Type B pancreatic cell (in vitro differentiated cells): ENCODE results near the gene PTPRK. TPM values are rescaled to one million over a fixed set of nuclear protein-coding genes. Genes with fewer than 3 reads are reported as not detected.

Source experiments
- DNase-seq: peaks from one replicate; pipeline ENCODE4 v3.0.0; 2021; ENCODE audit warnings: mixed read lengths; ENCODE audit not compliant: unreplicated experiment; ENCODE audit errors: extremely low spot score
- H3K27ac Mint-ChIP-seq: 2 replicates; pipeline ENCODE4 v1.8.0; 2021; ENCODE audit warnings: mild to moderate bottlenecking, mixed read lengths
- H3K27me3 Mint-ChIP-seq: 2 replicates; pipeline ENCODE4 v1.8.0; 2021; ENCODE audit warnings: mixed read lengths
- H3K36me3 Mint-ChIP-seq: 2 replicates; pipeline ENCODE4 v1.8.0; 2021; ENCODE audit warnings: mixed read lengths
- H3K4me1 Mint-ChIP-seq: one replicate; pipeline ENCODE4 v1.8.0; 2021; ENCODE audit warnings: mixed read lengths; ENCODE audit not compliant: unreplicated experiment
- H3K4me3 Mint-ChIP-seq: 2 replicates; pipeline ENCODE4 v1.8.0; 2021; ENCODE audit warnings: mild to moderate bottlenecking, mixed read lengths
- H3K9me3 Mint-ChIP-seq: 2 replicates; pipeline ENCODE4 v1.8.0; 2021; ENCODE audit warnings: mixed read lengths
- CTCF ChIP-seq: fragments of 200-600 bp; sonication (generic); conservative IDR thresholded peaks from 2 replicates; pipeline ENCODE4 v1.5.0; 2021; ENCODE audit warnings: antibody characterized with exemption, mild to moderate bottlenecking
- total RNA-seq: library from RNA; stranded (reverse); gene quantifications from 2 replicates; pipeline ENCODE4 v1.2.1, GENCODE V29; 2021; ENCODE audit warnings: low replicate concordance

The PTPRK gene
- total RNA-seq, 1 donor from 2014 or later, result 63.4 TPM

GRCh38 chr6:128144320-128144719 lies 376.1 kb downstream of the PTPRK start:
- Mint-ChIP-seq H3K9me3 (no peaks in the 10 kb centered on the region), H3K27ac (no peak overlapping the region), H3K36me3 (no peaks in the 10 kb centered on the region), H3K27me3 (no peaks in the 10 kb centered on the region), H3K4me3 (no peak overlapping the region), H3K4me1 (peaks cover 4% of the 10 kb centered on the region)
- TF ChIP-seq CTCF, result no peak
- DNase-seq, result no peak

DNA sequence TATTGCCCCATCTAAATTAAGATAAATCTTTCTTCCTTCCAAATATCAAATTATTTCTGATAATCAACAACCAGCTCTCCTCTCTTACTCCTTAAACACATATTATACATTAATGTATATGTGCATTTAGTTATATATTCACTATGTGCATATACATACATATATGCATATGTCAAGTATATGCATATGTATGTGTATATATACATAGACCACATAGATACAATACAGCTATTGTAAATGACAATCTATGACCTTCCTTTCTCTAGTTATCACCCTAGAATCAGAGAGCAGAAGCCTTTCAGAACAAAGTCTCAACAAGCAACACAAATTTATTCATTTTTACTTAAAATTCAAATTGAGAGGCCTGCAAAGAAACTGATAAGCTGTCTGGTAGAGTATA lies 378.5 kb downstream of the PTPRK start:
- H3K4me1 Mint-ChIP-seq, result peaks cover 8% of the 10 kb centered on the region
- H3K9me3 Mint-ChIP-seq, result no peaks in the 10 kb centered on the region
- TF ChIP-seq CTCF, result no peak
- no peaks in the 10 kb centered on the region for H3K27me3 Mint-ChIP-seq
- H3K27ac Mint-ChIP-seq, result no peak overlapping the region
- DNase-seq, result no peak
- no peaks in the 10 kb centered on the region for H3K36me3 Mint-ChIP-seq
- H3K4me3 Mint-ChIP-seq, result no peak overlapping the region

DNA sequence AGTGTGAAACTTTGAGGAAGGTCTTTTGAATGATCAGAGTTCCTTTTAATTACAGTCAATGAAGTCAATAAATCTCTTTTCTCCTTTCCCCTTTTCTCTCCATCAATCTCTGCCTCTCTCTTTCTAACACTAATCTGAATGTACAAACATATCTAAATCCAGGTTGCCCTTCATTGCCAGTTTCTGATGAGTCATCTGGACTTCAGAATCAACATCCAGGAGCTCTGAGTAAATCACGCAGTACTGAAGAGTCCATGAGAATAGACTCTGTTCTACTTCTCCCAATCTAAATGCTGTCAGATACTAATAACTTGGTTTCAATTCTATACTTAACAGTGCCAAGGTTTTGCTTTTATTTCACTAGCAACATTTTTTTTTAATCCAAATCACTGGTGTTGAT lies 380.9 kb downstream of the PTPRK start:
- DNase-seq, result no peak
- H3K4me3 Mint-ChIP-seq, result no peak overlapping the region
- H3K36me3 Mint-ChIP-seq, result no peaks in the 10 kb centered on the region
- H3K4me1 Mint-ChIP-seq, result peaks cover 8% of the 10 kb centered on the region
- no peak for TF ChIP-seq CTCF
- H3K27ac Mint-ChIP-seq, result no peak overlapping the region
- no peaks in the 10 kb centered on the region for H3K9me3 Mint-ChIP-seq
- no peaks in the 10 kb centered on the region for H3K27me3 Mint-ChIP-seq

- DNase-seq, result no peak
- Mint-ChIP-seq H3K27me3 (no peaks in the 10 kb centered on the region), H3K27ac (no peak overlapping the region), H3K36me3 (no peaks in the 10 kb centered on the region), H3K4me3 (no peak overlapping the region), H3K4me1 (peaks cover 8% of the 10 kb centered on the region), H3K9me3 (no peaks in the 10 kb centered on the region)
- no peak for TF ChIP-seq CTCF
These were observed 381.7 kb downstream of the PTPRK start for GRCh38 chr6:128138694-128139093.

DNA sequence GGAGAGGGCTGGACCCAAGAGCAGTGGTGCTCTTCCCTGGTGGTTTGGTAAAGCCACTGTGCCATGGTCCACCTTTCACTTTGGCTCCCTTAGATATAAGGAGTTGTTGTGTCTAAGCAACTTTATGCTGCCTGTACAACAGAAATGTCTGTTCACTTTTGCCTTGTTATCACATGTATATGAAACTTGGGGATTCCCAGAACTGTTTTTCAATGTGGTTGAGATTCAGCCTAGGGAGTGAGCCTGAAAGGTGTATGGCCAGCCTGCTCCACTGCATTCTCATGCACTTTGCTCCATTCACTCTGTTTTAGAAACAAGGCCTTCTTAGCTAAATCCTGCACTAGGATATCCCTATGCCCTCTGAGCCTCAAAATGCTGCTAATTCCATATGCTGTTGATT lies 385.1 kb downstream of the PTPRK start:
- Mint-ChIP-seq H3K27me3 (no peaks in the 10 kb centered on the region), H3K27ac (no peak overlapping the region), H3K4me1 (peaks cover 8% of the 10 kb centered on the region), H3K4me3 (no peak overlapping the region), H3K36me3 (peaks cover 3% of the 10 kb centered on the region), H3K9me3 (no peaks in the 10 kb centered on the region)
- no peak for DNase-seq
- no peak for TF ChIP-seq CTCF

GRCh38 chr6:128131566-128131965 lies 388.8 kb downstream of the PTPRK start:
- Mint-ChIP-seq H3K4me3 (no peak overlapping the region), H3K27me3 (no peaks in the 10 kb centered on the region), H3K9me3 (no peaks in the 10 kb centered on the region), H3K4me1 (no peaks in the 10 kb centered on the region), H3K36me3 (peaks cover 11% of the 10 kb centered on the region), H3K27ac (no peak overlapping the region)
- no peak for DNase-seq
- TF ChIP-seq CTCF, result no peak
